HG03039 (cell line): ENCODE measurements around the gene SYT11.
"Not testable (repeated sequence)": the region's sequence is repeated elsewhere in the genome, so short reads cannot be mapped to it uniquely, and the experiment has no call there.

Experiments
- ATAC-seq: cut with Tn5 transposase; IDR thresholded peaks from one replicate; pipeline ENCODE4 v1.9.1; 2021; ENCODE audit warnings: mild to moderate bottlenecking, moderate library complexity; ENCODE audit not compliant: unreplicated experiment

The SYT11 gene

GRCh38 chr1:155895617-155896016, 36.2 kb downstream of the SYT11 start:
- not testable (repeated sequence) for ATAC-seq

- ATAC-seq: not testable (repeated sequence)
These were observed 37.1 kb downstream of the SYT11 start for GRCh38 chr1:155896476-155896875.

DNA sequence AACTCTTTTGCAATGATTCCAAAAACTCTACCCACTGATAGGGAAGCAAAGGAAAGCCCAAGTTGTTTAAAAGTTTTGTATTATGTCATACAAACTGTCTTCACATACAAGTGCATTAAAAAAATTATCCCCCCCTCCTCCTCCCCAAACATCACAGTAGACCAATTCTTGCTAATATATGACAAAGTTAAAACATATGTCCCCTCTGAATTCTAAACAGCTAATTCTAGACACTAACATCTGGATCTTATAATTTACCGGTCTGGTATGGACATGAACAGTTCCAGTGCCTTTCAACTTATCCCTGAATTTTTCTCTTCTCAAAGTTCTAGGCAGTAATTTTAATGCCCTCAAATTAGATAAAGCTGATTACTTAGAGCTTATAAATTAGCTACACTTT, 38.4 kb downstream of the SYT11 start:
- ATAC-seq: no peak

DNA sequence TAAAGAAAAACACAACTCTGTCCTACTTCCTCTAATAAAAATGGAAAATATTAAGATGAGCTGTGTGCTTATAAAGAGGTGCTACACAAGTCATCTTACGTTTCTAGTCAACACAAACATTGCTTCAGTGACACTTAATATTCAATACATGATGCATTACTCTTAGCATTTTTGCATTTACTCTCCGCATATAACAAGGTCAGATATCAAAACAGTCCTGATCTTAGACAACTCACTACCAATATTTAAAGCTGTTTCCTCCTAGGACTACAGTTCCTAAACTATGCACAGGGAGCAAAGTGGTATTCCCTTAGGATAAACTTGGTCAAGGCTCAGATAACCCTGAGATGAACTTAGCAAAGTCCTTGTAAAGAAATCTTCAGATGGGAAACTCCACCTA, 39.5 kb downstream of the SYT11 start:
- no peak for ATAC-seq

GRCh38 chr1:155899683-155900082, 40.3 kb downstream of the SYT11 start:
- no peak for ATAC-seq

DNA sequence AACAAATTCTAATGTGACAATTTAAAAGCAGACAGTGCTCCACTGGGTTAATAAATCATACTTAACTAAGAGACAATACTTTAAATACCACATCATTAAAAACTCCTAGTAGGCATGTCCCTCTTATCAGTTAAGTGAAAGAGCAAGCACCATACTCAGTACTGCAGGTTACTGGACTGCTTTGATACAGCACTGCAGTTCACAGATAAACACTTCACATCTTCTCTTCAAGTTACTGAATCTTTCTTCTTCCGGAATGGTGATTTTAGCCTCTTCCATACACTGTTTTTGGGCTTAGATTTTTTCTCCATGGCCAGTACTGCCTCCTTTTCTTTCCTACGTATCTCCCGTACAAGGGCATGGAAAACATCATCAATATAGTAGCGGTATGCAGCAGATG, 40.8 kb downstream of the SYT11 start:
- no peak for ATAC-seq

- no peak for ATAC-seq
These were observed 44.9 kb downstream of the SYT11 start for GRCh38 chr1:155904261-155904660.

GRCh38 chr1:155909894-155910293, 50.5 kb downstream of the SYT11 start:
- ATAC-seq: no peak

DNA sequence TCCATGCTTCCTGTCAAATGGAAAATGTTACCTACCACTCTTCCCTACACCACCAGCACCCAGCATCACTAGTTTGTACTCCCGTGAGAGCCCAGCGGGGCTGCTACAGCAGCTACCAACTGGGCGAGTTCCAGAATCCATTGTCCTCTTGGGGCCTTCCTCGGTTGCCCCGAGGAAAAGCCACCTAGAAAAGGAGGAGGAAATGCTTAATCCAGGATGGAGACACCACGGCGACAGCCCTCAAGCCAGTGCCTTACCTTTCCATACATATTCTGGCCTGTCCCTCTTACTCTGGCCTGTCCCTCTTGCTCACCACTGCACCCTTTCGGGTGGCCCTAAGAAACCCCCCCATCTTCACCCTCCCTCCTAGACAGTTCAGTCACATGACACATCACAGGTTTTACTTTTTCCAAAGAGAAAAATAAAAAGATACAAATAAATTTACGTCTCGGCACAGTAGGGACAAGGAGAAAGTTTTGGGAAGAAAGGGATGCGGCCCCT, 51.3 kb downstream of the SYT11 start:
- peak; percentile 25 for ATAC-seq

DNA sequence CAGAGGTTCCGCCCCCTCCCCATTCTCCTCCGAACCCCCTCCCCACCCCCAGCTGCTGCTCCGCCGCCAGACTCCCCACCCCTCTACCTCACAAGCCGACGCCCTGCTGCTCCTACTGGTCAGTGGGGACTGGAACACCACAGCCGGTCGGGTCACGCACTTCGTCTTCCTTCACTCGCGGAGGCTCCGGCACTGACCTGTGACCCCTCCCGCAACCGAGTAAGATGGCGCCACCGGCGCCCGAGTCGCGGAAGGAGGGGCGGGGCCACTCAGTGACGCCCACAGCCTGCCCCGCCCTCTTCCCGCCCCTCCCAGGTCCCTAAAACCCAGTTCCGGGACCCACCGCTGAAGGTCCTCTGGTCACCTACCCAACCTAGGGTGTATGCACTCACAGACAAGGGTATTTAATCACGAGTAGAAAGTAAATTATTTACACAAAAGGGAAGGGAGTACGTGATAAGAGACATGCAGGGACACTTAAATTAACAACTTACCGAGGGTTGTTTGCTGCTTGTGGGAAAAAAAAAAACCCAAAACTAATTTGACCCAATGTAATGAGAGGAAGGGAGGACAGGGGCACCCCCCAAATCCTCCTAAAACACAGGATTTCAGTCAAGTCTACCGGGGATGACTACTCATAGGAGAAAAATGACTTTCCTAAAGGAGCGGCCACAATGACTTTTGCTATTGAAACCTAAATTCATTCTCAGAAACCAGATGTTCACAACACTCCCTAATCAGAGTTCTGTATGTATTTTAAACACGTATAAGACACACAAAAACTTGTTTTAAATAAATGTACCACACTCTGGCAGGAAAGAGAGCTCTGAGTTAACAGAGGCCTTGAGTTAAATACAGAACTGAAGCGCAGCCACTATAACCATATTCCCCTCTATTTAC, 52.0 kb downstream of the SYT11 start, which contains the start of gene RIT1:
Gene RIT1, minus strand, starts transcription at position 194 of the 900 bp plus-strand sequence. CDS start 588 bp downstream, outside the sequence.
- ATAC-seq: peak; percentile 69

GRCh38 chr1:155912056-155912536, 52.7 kb downstream of the SYT11 start:
- no peak for ATAC-seq

DNA sequence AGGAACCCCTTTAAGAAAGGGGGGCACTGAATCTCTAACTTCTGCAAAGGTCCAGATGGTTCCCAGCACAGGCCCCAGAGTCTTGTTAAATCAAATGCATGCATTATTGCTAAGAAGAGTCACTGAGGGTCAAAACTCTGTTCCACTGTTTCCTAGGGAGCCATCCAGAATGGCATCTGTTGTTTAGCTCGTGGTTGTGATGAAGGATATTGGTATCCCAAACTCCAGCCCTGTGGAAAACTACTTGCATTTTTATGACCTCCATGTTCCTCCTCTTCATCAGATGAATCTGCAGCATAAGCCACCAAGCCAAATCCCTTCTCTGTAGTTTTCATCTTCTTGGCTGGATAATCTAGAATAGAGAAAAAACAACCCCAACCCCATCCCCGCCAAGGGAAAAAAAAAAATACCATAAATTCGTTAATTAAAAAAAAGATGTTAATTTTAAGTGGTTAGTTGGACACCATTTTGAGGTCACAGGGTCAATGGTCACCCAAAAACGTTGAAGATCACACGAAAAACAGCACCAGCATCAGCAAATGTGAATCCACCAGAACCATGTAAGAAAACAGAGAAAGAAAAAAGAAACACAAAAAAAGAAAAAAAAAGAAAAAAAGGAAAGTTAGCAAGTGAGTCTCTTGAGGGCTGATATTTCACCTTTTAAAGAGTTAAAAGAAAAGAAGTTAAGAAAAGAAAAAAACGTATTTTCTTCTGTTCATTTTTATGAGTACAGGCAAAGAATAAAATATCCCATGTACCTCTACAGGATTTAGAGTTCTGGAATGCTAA, 54.8 kb downstream of the SYT11 start:
- ATAC-seq: no peak

GRCh38 chr1:155918660-155919059, 59.3 kb downstream of the SYT11 start:
- ATAC-seq: no peak

DNA sequence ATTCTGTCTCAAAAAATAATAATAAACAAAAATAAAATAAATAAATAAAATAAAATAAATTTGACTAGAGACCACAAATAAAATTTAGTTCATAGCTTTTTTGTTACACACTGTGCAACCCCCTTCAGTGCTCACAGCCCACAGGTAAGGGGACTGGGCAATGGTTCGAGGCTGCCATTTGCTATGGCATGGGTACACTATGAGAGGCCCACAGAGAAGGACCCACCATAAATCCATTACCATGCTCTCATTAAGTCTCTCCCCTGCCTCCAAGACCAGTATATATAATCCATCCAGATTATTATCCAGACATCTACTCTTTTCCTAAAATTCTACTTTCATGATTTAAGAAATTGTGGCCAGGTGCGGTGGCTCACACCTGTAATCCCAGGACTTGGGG, 60.4 kb downstream of the SYT11 start:
- ATAC-seq: no peak

DNA sequence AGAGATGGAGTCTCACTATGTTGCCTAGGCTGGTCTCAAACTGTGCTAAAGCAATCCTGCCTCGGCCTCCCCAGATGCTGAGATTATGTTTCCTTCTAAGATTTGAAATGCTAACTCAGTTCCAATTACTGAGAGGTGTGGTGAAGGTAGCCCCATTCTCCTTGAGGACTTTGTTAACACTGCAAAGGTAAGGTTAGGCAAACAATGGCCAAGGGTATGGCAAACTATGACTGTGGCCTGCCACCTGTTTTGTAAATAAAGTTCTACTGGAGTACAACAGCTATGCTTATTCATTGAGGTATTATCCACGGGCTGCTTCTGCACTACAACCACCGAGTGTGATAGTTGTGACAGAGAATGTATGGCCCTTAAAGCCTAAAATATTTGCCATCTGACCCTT, 61.4 kb downstream of the SYT11 start:
- ATAC-seq: no peak

DNA sequence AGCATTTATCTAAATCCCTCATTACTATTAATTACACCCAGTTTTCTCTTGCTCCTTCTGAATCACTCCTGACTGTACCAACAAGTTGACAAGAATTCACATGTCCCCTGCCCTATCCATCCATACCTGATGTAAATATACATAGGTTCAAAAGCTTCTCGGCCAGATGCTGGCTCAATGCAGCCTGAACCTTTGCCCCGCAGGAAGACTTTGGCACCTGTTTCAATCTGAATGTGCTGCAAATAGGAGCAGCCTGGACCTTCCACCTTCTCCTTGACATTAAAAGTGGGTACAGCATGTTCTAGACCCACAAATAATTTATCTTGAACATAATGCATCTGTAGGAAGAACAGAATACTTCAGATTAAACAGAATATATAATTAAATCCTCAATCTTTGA, 66.1 kb downstream of the SYT11 start:
- no peak for ATAC-seq

- no peak for ATAC-seq
These were observed 69.7 kb downstream of the SYT11 start for GRCh38 chr1:155929057-155929456.

GRCh38 chr1:155930725-155931124, 71.4 kb downstream of the SYT11 start:
- not testable (repeated sequence) for ATAC-seq

GRCh38 chr1:155931332-155932038, 72.1 kb downstream of the SYT11 start:
- no peak for ATAC-seq

DNA sequence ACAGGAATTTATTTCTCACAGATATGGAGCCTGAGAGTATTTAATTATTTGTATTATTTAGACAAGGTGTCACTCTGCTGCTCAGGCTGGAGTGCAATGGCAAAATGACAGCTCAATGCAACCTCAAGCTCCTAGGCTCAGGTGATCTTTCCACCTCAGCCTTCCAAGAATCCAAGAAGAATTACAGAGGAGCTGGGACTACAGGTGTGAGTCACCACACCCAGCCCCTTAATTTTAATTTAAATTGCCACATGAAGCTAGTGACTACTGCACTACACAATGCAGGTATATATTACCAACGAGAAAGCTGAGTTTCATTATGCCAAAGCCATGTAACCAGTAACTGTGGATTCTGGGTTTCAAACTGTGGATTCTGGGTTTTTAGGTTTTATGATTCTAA, 72.7 kb downstream of the SYT11 start:
- ATAC-seq: no peak

DNA sequence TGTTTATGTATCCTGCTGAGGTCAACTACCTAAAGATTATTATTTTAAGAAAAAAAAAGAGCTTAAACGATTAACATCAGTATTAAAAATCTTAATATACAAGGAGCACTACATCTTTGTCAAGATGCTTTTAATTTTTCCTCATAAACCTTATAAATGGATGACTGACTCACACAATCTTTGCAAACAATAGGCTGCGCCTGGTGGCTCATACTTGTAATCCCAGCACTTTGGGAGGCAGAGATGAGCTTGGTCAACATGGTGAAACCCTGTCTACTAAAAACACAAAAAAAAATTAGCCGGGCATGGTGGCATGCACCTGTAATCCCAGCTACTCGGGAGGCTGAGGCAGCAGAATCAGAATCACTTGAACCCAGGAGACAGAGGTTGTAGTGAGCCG, 73.1 kb downstream of the SYT11 start:
- ATAC-seq: no peak
